MCF 10A (cell line): ENCODE results near the gene TCF7L2. TPM values are rescaled to one million over a fixed set of nuclear protein-coding genes. Genes with fewer than 3 reads are reported as not detected.

Experiments used
- BruUV-seq: library from RNA; stranded (reverse); fragments of 400-500 nt; replicated peaks from 2 replicates; lab custom pipeline; 2021; lab: Mats Ljungman, UMichigan
- CTCF ChIA-PET: fragments of 300-600 bp; sonication (Branson Sonifier 250); formaldehyde crosslinking; extraction: SDS; loops from one replicate; lab custom pipeline; 2021; ENCODE audit warnings: antibody characterized with exemption, inconsistent platforms; lab: Yijun Ruan, JAX
- POLR2A ChIA-PET: fragments of 300-600, 350-650 bp; sonication (Branson Sonifier 250); formaldehyde crosslinking; extraction: SDS; loops from one replicate; lab custom pipeline; 2020; ENCODE audit warnings: antibody characterized with exemption, inconsistent platforms; lab: Yijun Ruan, JAX
- DNase-seq: peaks from one replicate; pipeline ENCODE4 v3.0.0-alpha.2; 2018; ENCODE audit not compliant: unreplicated experiment
- H3K27ac Mint-ChIP-seq: one replicate; pipeline ENCODE4 v1.8.0; 2022; ENCODE audit warnings: mild to moderate bottlenecking, low read depth, mixed read lengths; ENCODE audit not compliant: unreplicated experiment
- H3K27me3 Mint-ChIP-seq: one replicate; pipeline ENCODE4 v1.8.0; 2022; ENCODE audit warnings: mixed read lengths; ENCODE audit not compliant: insufficient read depth, unreplicated experiment
- H3K36me3 Mint-ChIP-seq: one replicate; pipeline ENCODE4 v1.8.0; 2022; ENCODE audit warnings: mild to moderate bottlenecking, moderate library complexity, mixed read lengths; ENCODE audit not compliant: insufficient read depth, unreplicated experiment
- H3K4me1 Mint-ChIP-seq: one replicate; pipeline ENCODE4 v1.8.0; 2022; ENCODE audit warnings: mixed read lengths; ENCODE audit not compliant: insufficient read depth, unreplicated experiment
- H3K4me3 Mint-ChIP-seq: one replicate; pipeline ENCODE4 v1.8.0; 2022; ENCODE audit warnings: mild to moderate bottlenecking, moderate library complexity, mixed read lengths; ENCODE audit not compliant: unreplicated experiment
- H3K9me3 Mint-ChIP-seq: one replicate; pipeline ENCODE4 v1.8.0; 2022; ENCODE audit warnings: mixed read lengths; ENCODE audit not compliant: unreplicated experiment
- CTCF ChIP-seq: fragments of 200-600 bp; IDR thresholded peaks from one replicate; pipeline ENCODE4 v1.8.0; 2022; ENCODE audit warnings: antibody characterized with exemption, mild to moderate bottlenecking; ENCODE audit not compliant: unreplicated experiment
- intact Hi-C: fragments of 100-400 bp; cut with micrococcal nuclease; formaldehyde crosslinking; loops from 2 replicates; pipeline ENCODE4 v1.14.1; 2022
- total RNA-seq: library from RNA; stranded (reverse); gene quantifications from 2 replicates; pipeline ENCODE4 v1.2.3, GENCODE V29; 2022

Gene TCF7L2
- total RNA-seq, 1 experiment from 2014 or later: 25.2 TPM

DNA sequence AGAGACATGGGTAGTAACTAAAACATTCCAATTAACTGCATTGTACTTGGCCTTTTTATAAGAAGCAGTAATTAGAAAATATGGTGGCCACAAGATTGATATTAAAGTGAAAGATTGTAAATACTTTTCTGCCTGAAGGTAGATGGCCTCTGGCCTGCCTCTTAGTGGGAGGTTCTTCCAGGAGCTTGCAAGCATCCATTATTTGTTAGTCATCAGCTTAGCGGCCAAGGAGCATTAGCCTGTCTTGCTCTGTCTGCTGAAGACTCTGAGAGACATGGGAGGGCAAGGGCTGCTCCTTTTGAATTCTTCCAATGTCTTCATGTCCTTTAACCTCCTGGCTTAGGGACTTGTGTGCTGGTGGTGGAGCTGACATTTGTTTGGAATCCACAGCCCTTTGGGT, 80.4 kb downstream of the TCF7L2 start:
- Mint-ChIP-seq H3K4me1 (peaks cover 38% of the 10 kb centered on the region), H3K4me3 (no peak overlapping the region), H3K36me3 (peaks cover 23% of the 10 kb centered on the region), H3K27ac (no peak overlapping the region), H3K27me3 (no peaks in the 10 kb centered on the region), H3K9me3 (no peaks in the 10 kb centered on the region)
- no peak for TF ChIP-seq CTCF
- CTCF ChIA-PET: no interaction called here
- BruUV-seq: no TSS peak
- intact Hi-C loops: no loop called here
- DNase-seq: peak; percentile 42
- POLR2A ChIA-PET: interaction anchor here (0.8 to 1.6 kb wide), 4 partner anchors 16 to 44 kb away, joined by 3 to 4 read pairs (median 4); no protein-coding TSS in a partner anchor

DNA sequence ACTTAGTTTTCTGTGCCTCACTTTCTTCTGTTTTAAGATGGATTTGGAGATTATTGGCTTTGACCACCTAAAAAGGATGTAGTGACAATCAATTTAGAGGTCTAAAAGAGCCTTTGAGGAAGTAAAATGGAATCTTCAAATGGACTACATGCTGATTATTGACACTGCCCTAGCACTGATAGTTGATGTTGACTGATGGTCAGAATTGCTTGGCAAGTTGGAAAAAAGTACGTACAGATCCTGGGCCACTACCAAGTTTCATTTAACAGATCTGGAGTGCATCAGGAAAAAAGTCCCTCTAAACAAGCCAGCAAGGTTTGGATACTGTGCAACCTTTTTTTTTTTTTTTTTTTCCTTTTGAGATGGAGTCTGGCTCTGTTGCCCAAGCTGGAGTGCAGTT, 81.1 kb downstream of the TCF7L2 start:
- no peak overlapping the region for H3K27ac Mint-ChIP-seq
- no TSS peak for BruUV-seq
- no peak overlapping the region for H3K4me3 Mint-ChIP-seq
- ChIA-PET CTCF (interaction anchor here (0.7 kb wide), 1 partner anchor 372 kb away, joined by 3 read pairs; no protein-coding TSS in a partner anchor), POLR2A (interaction anchor here (1.4 to 1.6 kb wide), 2 partner anchors 15 to 36 kb away, joined by 3 to 4 read pairs; no protein-coding TSS in a partner anchor)
- no peak for TF ChIP-seq CTCF
- no peaks in the 10 kb centered on the region for H3K27me3 Mint-ChIP-seq
- peaks cover 38% of the 10 kb centered on the region for H3K4me1 Mint-ChIP-seq
- no peak for DNase-seq
- intact Hi-C loops: no loop called here
- no peaks in the 10 kb centered on the region for H3K9me3 Mint-ChIP-seq
- H3K36me3 Mint-ChIP-seq: peaks cover 23% of the 10 kb centered on the region

- Mint-ChIP-seq H3K4me3 (no peak overlapping the region), H3K4me1 (peaks cover 10% of the 10 kb centered on the region), H3K9me3 (no peaks in the 10 kb centered on the region), H3K27me3 (no peaks in the 10 kb centered on the region), H3K36me3 (peaks cover 28% of the 10 kb centered on the region), H3K27ac (no peak overlapping the region)
- TF ChIP-seq CTCF: no peak
- intact Hi-C loops: no loop called here
- BruUV-seq: no TSS peak
- ChIA-PET POLR2A (no interaction called here), CTCF (interaction anchor here (0.6 kb wide), 1 partner anchor 13 kb away, joined by 3 read pairs; no protein-coding TSS in a partner anchor)
- DNase-seq: no peak
These were observed 83.9 kb downstream of the TCF7L2 start for GRCh38 chr10:113033991-113034390.

DNA sequence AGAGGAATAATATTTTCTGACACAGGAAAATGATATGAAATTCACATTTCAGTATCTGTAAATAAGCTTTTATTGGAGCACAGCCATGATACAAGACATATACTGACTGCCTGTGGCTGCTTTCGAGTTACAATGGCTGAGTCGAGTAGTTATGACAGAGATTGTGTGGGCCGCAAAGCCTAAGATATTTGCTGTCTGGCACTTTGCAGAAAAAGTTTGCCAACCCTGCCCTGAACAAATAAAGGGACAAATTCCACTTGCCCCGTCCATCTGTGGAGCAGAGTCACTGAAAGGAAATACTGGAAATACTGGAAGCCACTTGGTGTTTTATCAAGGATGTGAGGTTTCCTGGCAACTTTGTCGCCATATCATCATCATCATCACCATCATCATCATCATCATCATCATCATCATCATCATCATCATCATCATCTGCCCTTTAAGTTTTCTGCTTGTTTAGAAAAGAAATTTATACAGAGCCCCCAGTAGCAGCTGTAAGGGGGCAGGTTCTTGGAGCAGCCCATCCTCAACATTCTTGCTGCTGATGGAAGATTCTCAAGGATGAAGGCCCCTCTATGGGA, 85.8 kb downstream of the TCF7L2 start:
- Mint-ChIP-seq H3K27me3 (no peaks in the 10 kb centered on the region), H3K27ac (no peak overlapping the region), H3K9me3 (no peaks in the 10 kb centered on the region), H3K36me3 (peaks cover 21% of the 10 kb centered on the region), H3K4me1 (no peaks in the 10 kb centered on the region), H3K4me3 (no peak overlapping the region)
- intact Hi-C loops: no loop called here
- BruUV-seq: no TSS peak
- no peak for TF ChIP-seq CTCF
- CTCF ChIA-PET: interaction anchor here (0.6 to 1.1 kb wide), 2 partner anchors 564 to 669 kb away, joined by 3 to 4 read pairs; no protein-coding TSS in a partner anchor
- DNase-seq: no peak
- POLR2A ChIA-PET: interaction anchor here (0.7 kb wide), 1 partner anchor 21 kb away, joined by 3 read pairs; no protein-coding TSS in a partner anchor
